ENCODE measurements around the gene CCDC192. TPM values are rescaled to one million over a fixed set of nuclear protein-coding genes. Genes with fewer than 3 reads are reported as not detected.
A peak's percentile ranks its signal among the peaks of the same experiment; 100 is the strongest.

The CCDC192 gene
- total and polyA plus RNA-seq, 10 of the 15 experiments (the other 5 are each of a cell fraction or from before 2014, with no cell fraction given), result 0.20 to 0.79 (median 0.32) TPM; not detected in 4

GRCh38 chr5:127839072-127839471 lies 135.9 kb downstream of the CCDC192 start (continued):
- no peak for TF ChIP-seq MYC (IDR thresholded peaks at IDR 0.05; ENCODE audit: insufficient read depth, insufficient read length, insufficient replicate concordance, low read length, severe bottlenecking)
- TF ChIP-seq SMAD5 (IDR thresholded peaks at IDR 0.05; ENCODE audit: low read depth), result no peak

- SMC1A ChIA-PET (ENCODE audit: uncharacterized antibody, unreplicated experiment), result interaction anchor here (0.6 to 3.6 kb wide), 4 partner anchors 19 to 79 kb away, joined by 3 to 20 read pairs (median 7); no protein-coding TSS in a partner anchor
- intact Hi-C loops (cut with micrococcal nuclease; ENCODE audit: unreplicated experiment), result loop anchor here (2.0 kb wide), 1 partner anchor 31 kb away; no protein-coding TSS in a partner anchor
- Histone ChIP-seq H3K4me2 (ENCODE audit: control insufficient read depth, insufficient read depth) (no peak overlapping the region), H2AFZ (ENCODE audit: control insufficient read depth, low read depth, low read length) (no peak overlapping the region), H4K20me1 (ENCODE audit: control insufficient read depth, insufficient read depth) (no peaks in the 10 kb centered on the region), H3K27ac (ENCODE audit: control insufficient read depth, insufficient read depth) (no peak overlapping the region), H3K79me2 (ENCODE audit: control insufficient read depth, insufficient read depth, low read length) (no peaks in the 10 kb centered on the region), H3K27me3 (replicated peaks in 1 of 2; ENCODE audit: control insufficient read depth in 2 of 2, insufficient read depth in 2 of 2, low read length in 1 of 2) (no peaks in the 10 kb centered on the region), H3K9ac (ENCODE audit: control insufficient read depth, insufficient read depth, low read length) (no peak overlapping the region), H3K9me3 (replicated peaks; ENCODE audit: control insufficient read depth, insufficient read depth, low read length) (no peaks in the 10 kb centered on the region; the same call in 2 of the 3 replicates), H3K36me3 (ENCODE audit: control insufficient read depth in 2 of 2, insufficient read depth in 2 of 2, low read length in 1 of 2) (no peaks in the 10 kb centered on the region), H3K4me3 (no peak overlapping the region), H3K4me1 (ENCODE audit: control insufficient read depth, insufficient read depth, low read length) (no peaks in the 10 kb centered on the region)
- in situ Hi-C loops (cut with MboI), result no loop called here
- ATAC-seq (peak; percentile 86), DNase-seq (ENCODE audit: low read depth, low spot score) (no peak), FAIRE-seq (peak; percentile 7)
- 13% methylated on average over 2 of the region's 2 CpGs for WGBS (ENCODE audit: insufficient coverage, insufficient replicate concordance, low lambda C conversion rate, missing lambda C conversion rate)
- CTCF ChIA-PET, result interaction anchor here (1.2 kb wide), 1 partner anchor 18 kb away, joined by 3 read pairs; no protein-coding TSS in a partner anchor
- RAD21 ChIA-PET (ENCODE audit: unreplicated experiment), result no interaction called here
- TF ChIP-seq NR2F1 (conservative IDR thresholded peaks at IDR 0.05), result 0 out of 2 replicates have a peak, but pooled peaks have one; percentile 32
- TF ChIP-seq ZNF384 (IDR thresholded peaks at IDR 0.05; ENCODE audit: borderline replicate concordance, low read depth, low read length), result no peak
- TF ChIP-seq MAX (IDR thresholded peaks at IDR 0.05; ENCODE audit: low read depth, low read length), result no peak
- no peak for TF ChIP-seq MYB (IDR thresholded peaks at IDR 0.05; ENCODE audit: borderline replicate concordance, low read depth, low read length)
- 0 out of 2 replicates have a peak, but pooled peaks have one; percentile 21 for TF ChIP-seq JUNB (IDR thresholded peaks at IDR 0.05)
- TF ChIP-seq BCL11A (IDR thresholded peaks at IDR 0.05; ENCODE audit: low read depth, low read length), result peak; percentile 59
- no peak for TF ChIP-seq CHD2 (IDR thresholded peaks at IDR 0.05; ENCODE audit: borderline replicate concordance, low read depth, low read length)
- no peak for TF ChIP-seq PAX5 (IDR thresholded peaks at IDR 0.05; ENCODE audit: borderline replicate concordance, low read depth, low read length)
- no peak for TF ChIP-seq CBFB (IDR thresholded peaks at IDR 0.05; ENCODE audit: low read depth)
- TF ChIP-seq GABPA (IDR thresholded peaks at IDR 0.05; ENCODE audit: low read depth), result no peak
- TF ChIP-seq CEBPB (IDR thresholded peaks at IDR 0.05; ENCODE audit: borderline replicate concordance in 1 of 2, low read depth in 2 of 2, low read length in 2 of 2), result no peak
- no peak for TF ChIP-seq MXI1 (IDR thresholded peaks at IDR 0.05; ENCODE audit: low read depth, low read length)
- TF ChIP-seq EZH2 (IDR thresholded peaks at IDR 0.05; ENCODE audit: borderline replicate concordance, control insufficient read depth, low read depth, low read length), result no peak
- no peak for TF ChIP-seq YBX1 (IDR thresholded peaks at IDR 0.05)
- TF ChIP-seq RUNX3 (IDR thresholded peaks at IDR 0.05; ENCODE audit: low read length), result peak; percentile 30; the same call in 1 of the 2 replicates
- TF ChIP-seq PBX3 (IDR thresholded peaks at IDR 0.05; ENCODE audit: insufficient replicate concordance, low read depth, low read length), result no peak
- no peak for TF ChIP-seq SREBF2 (IDR thresholded peaks at IDR 0.05; ENCODE audit: low read length)
- BruUV-seq (replicated peaks), result no TSS peak
- POLR2A ChIA-PET, result no interaction called here
Observed at GRCh38 chr5:127839496-127840197, 136.5 kb downstream of the CCDC192 start.

Data from GM12878 (cell line).